ENCODE data around the gene NF1. TPM values are rescaled to one million over a fixed set of nuclear protein-coding genes. Genes with fewer than 3 reads are reported as not detected.

The NF1 gene
- polyA plus RNA-seq, 1 of the 3 experiments (the other 2 are of a cell fraction), result 19.6 TPM

DNA sequence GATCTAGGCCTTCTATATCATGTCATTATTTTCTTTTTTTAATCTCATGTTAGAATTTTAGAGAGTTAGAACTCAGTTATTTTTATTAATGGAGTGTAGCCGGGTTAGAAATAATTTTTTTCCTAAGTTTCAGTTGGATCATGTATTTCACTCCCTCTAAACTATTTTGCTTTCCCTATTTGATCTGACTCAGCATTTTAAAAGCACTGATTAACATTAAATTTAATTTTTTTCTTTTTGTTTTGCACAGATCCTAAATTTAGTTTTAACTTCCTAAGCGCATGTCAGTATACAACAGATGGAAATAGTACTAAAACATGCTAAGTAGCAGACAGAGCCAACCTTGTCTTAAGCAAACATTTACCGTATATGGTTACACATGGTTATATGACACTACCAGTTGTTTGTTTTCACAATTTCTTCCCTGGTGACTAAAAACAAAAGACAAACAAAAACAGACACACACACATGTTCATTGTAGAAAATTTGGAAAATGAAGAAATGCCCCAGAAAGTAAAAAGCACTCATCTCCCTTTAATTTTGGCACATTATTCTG lies 263.1 kb downstream of the NF1 start:
- Histone ChIP-seq H3K27ac (ENCODE audit: low read depth in 2 of 2, low read length in 1 of 2) (no peak overlapping the region), H3K4me1 (ENCODE audit: control insufficient read depth in 1 of 2, insufficient read depth in 2 of 2, low read depth in 1 of 2, low read length in 1 of 2) (peaks cover 0 to 12% of the 10 kb centered on the region in 2 experiments; a peak in 2 of 4 replicates), H3K27me3 (ENCODE audit: insufficient read depth) (no peaks in the 10 kb centered on the region), H3K79me2 (ENCODE audit: insufficient read depth) (no peaks in the 10 kb centered on the region), H3K9me3 (no peaks in the 10 kb centered on the region), H4K20me1 (ENCODE audit: insufficient read depth) (no peaks in the 10 kb centered on the region), H3K4me3 (ENCODE audit: low read depth in 2 of 2, low read length in 1 of 2) (no peak overlapping the region), H3K4me2 (no peak overlapping the region), H3K36me3 (replicated peaks in 1 of 2; ENCODE audit: control insufficient read depth in 1 of 2, insufficient read depth in 2 of 2, low read length in 1 of 2) (peaks cover 71 to 84% of the 10 kb centered on the region in 2 experiments), H3K9me2 (no peaks in the 10 kb centered on the region; the same call in 1 of the 2 replicates), H2AFZ (ENCODE audit: low read depth) (no peak overlapping the region), H3F3A (replicated peaks; ENCODE audit: insufficient read depth) (peaks cover 6% of the 10 kb centered on the region), H3K9ac (no peak overlapping the region)
- TF ChIP-seq RXRA (IDR thresholded peaks at IDR 0.05; ENCODE audit: borderline replicate concordance, low read depth) (no peak), JUND (IDR thresholded peaks at IDR 0.05) (no peak), TEAD4 (IDR thresholded peaks at IDR 0.05; ENCODE audit: borderline replicate concordance, insufficient read depth) (no peak), FOXJ3 (CRISPR knock-in tag; IDR thresholded peaks at IDR 0.05) (no peak), FOSL2 (IDR thresholded peaks at IDR 0.05; ENCODE audit: borderline replicate concordance, low read depth) (no peak), RAD21 (IDR thresholded peaks at IDR 0.05; ENCODE audit: low read length) (no peak), YY1 (IDR thresholded peaks at IDR 0.05; ENCODE audit: low read depth) (no peak)
- TF ChIP-seq, protein P1, sequence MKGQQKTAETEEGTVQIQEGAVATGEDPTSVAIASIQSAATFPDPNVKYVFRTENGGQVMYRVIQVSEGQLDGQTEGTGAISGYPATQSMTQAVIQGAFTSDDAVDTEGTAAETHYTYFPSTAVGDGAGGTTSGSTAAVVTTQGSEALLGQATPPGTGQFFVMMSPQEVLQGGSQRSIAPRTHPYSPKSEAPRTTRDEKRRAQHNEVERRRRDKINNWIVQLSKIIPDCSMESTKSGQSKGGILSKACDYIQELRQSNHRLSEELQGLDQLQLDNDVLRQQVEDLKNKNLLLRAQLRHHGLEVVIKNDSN (IDR thresholded peaks at IDR 0.05; ENCODE audit: borderline replicate concordance, low read depth), result no peak
- TF ChIP-seq, protein P2, sequence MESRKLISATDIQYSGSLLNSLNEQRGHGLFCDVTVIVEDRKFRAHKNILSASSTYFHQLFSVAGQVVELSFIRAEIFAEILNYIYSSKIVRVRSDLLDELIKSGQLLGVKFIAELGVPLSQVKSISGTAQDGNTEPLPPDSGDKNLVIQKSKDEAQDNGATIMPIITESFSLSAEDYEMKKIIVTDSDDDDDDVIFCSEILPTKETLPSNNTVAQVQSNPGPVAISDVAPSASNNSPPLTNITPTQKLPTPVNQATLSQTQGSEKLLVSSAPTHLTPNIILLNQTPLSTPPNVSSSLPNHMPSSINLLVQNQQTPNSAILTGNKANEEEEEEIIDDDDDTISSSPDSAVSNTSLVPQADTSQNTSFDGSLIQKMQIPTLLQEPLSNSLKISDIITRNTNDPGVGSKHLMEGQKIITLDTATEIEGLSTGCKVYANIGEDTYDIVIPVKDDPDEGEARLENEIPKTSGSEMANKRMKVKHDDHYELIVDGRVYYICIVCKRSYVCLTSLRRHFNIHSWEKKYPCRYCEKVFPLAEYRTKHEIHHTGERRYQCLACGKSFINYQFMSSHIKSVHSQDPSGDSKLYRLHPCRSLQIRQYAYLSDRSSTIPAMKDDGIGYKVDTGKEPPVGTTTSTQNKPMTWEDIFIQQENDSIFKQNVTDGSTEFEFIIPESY (IDR thresholded peaks at IDR 0.05; ENCODE audit: borderline replicate concordance, low read depth), result no peak
- TF ChIP-seq, protein P3, sequence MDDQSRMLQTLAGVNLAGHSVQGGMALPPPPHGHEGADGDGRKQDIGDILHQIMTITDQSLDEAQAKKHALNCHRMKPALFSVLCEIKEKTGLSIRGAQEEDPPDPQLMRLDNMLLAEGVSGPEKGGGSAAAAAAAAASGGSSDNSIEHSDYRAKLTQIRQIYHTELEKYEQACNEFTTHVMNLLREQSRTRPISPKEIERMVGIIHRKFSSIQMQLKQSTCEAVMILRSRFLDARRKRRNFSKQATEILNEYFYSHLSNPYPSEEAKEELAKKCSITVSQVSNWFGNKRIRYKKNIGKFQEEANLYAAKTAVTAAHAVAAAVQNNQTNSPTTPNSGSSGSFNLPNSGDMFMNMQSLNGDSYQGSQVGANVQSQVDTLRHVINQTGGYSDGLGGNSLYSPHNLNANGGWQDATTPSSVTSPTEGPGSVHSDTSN (IDR thresholded peaks at IDR 0.05), result no peak
- DNase-seq, result no peak
- POLR2A ChIA-PET, result no interaction called here
- CTCF ChIA-PET, result no interaction called here
- 91% methylated on average over 3 of the region's 3 CpGs for WGBS (ENCODE audit: low lambda C conversion rate)

DNA sequence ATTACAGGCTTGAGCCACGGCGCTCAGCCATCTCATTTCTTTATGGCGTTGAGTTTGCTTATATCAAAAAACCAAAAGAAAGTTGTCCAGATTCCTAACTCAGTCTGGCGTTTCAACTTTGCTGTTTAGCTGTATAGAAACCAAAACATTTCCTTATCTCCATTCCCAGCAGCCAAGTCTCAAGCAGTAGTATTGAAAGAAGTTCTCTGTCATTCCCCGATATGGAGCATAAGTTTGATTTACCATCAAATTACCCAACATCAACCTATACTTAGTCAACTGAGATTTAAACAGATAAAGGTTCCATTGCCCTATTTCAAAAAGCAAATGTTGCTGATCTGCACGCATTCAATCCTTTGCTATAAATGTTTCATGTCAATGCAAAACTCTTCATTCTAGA lies 269.2 kb downstream of the NF1 start:
- Histone ChIP-seq H3K79me2 (ENCODE audit: insufficient read depth) (peaks cover 8% of the 10 kb centered on the region; the same call in 1 of the 2 replicates), H3K9me2 (no peaks in the 10 kb centered on the region; the same call in 1 of the 2 replicates), H3F3A (replicated peaks; ENCODE audit: insufficient read depth) (peaks cover 7% of the 10 kb centered on the region), H3K27ac (ENCODE audit: low read depth in 2 of 2, low read length in 1 of 2) (no peak overlapping the region), H3K4me2 (no peak overlapping the region), H3K9ac (no peak overlapping the region), H3K4me1 (ENCODE audit: control insufficient read depth in 1 of 2, insufficient read depth in 2 of 2, low read depth in 1 of 2, low read length in 1 of 2) (peaks cover 0 to 12% of the 10 kb centered on the region in 2 experiments; a peak in 2 of 4 replicates), H2AFZ (ENCODE audit: low read depth) (no peak overlapping the region), H3K36me3 (replicated peaks in 1 of 2; ENCODE audit: control insufficient read depth in 1 of 2, insufficient read depth in 2 of 2, low read length in 1 of 2) (peaks cover 39 to 49% of the 10 kb centered on the region in 2 experiments), H3K27me3 (ENCODE audit: insufficient read depth) (no peaks in the 10 kb centered on the region), H3K4me3 (ENCODE audit: low read depth in 2 of 2, low read length in 1 of 2) (no peak overlapping the region), H4K20me1 (ENCODE audit: insufficient read depth) (no peaks in the 10 kb centered on the region), H3K9me3 (no peaks in the 10 kb centered on the region)
- ChIA-PET CTCF (interaction anchor here (1.3 to 1.4 kb wide), 2 partner anchors 9 to 153 kb away, joined by 3 to 9 read pairs; no protein-coding TSS in a partner anchor), POLR2A (no interaction called here)
- 97% methylated on average over 6 of the region's 6 CpGs for WGBS (ENCODE audit: low lambda C conversion rate)
- DNase-seq, result no peak
- TF ChIP-seq EZH2phosphoT487 (IDR thresholded peaks at IDR 0.05; ENCODE audit: borderline replicate concordance, low read depth) (no peak), JUND (IDR thresholded peaks at IDR 0.05) (no peak), SMC3 (IDR thresholded peaks at IDR 0.05; ENCODE audit: low read depth, low read length) (no peak), TEAD4 (IDR thresholded peaks at IDR 0.05; ENCODE audit: borderline replicate concordance, insufficient read depth) (no peak), YY1 (IDR thresholded peaks at IDR 0.05; ENCODE audit: low read depth) (no peak), RCOR1 (IDR thresholded peaks at IDR 0.05; ENCODE audit: low read length) (no peak), RFX5 (IDR thresholded peaks at IDR 0.05; ENCODE audit: low read length) (no peak), MXI1 (IDR thresholded peaks at IDR 0.05; ENCODE audit: low read depth, low read length) (no peak), SIN3A (IDR thresholded peaks at IDR 0.05; ENCODE audit: borderline replicate concordance, low read depth, low read length) (no peak), EP300 (IDR thresholded peaks at IDR 0.05; ENCODE audit: borderline replicate concordance in 1 of 2, low read depth in 1 of 2, low read length in 1 of 2) (no peak)
- TF ChIP-seq, protein P4, sequence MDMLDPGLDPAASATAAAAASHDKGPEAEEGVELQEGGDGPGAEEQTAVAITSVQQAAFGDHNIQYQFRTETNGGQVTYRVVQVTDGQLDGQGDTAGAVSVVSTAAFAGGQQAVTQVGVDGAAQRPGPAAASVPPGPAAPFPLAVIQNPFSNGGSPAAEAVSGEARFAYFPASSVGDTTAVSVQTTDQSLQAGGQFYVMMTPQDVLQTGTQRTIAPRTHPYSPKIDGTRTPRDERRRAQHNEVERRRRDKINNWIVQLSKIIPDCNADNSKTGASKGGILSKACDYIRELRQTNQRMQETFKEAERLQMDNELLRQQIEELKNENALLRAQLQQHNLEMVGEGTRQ (IDR thresholded peaks at IDR 0.05; ENCODE audit: borderline replicate concordance, low read depth, low read length), result no peak
- TF ChIP-seq, protein P3 (IDR thresholded peaks at IDR 0.05), result no peak
- TF ChIP-seq, protein P5, sequence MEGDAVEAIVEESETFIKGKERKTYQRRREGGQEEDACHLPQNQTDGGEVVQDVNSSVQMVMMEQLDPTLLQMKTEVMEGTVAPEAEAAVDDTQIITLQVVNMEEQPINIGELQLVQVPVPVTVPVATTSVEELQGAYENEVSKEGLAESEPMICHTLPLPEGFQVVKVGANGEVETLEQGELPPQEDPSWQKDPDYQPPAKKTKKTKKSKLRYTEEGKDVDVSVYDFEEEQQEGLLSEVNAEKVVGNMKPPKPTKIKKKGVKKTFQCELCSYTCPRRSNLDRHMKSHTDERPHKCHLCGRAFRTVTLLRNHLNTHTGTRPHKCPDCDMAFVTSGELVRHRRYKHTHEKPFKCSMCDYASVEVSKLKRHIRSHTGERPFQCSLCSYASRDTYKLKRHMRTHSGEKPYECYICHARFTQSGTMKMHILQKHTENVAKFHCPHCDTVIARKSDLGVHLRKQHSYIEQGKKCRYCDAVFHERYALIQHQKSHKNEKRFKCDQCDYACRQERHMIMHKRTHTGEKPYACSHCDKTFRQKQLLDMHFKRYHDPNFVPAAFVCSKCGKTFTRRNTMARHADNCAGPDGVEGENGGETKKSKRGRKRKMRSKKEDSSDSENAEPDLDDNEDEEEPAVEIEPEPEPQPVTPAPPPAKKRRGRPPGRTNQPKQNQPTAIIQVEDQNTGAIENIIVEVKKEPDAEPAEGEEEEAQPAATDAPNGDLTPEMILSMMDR (IDR thresholded peaks at IDR 0.05), result no peak
